ENCODE measurements around the gene PNPLA3.

GRCh38 chr22:43879901-43880540 is 43.6 kb upstream of the PNPLA3 start:
- TF ChIP-seq CTCF (IDR thresholded peaks at IDR 0.05; ENCODE audit: low read depth, low read length, poor library complexity, severe bottlenecking) (no peak), EZH2phosphoT487 (IDR thresholded peaks at IDR 0.05; ENCODE audit: borderline replicate concordance, low read length) (no peak)
